GM21447 (cell line): ENCODE measurements around the gene ZNF440.
"Not testable (repeated sequence)": the region's sequence is repeated elsewhere in the genome, so short reads cannot be mapped to it uniquely, and the experiment has no call there.

Experiments
- ATAC-seq: cut with Tn5 transposase; IDR thresholded peaks from one replicate; pipeline ENCODE4 v1.9.1; 2021; ENCODE audit not compliant: unreplicated experiment

ZNF440 gene

DNA sequence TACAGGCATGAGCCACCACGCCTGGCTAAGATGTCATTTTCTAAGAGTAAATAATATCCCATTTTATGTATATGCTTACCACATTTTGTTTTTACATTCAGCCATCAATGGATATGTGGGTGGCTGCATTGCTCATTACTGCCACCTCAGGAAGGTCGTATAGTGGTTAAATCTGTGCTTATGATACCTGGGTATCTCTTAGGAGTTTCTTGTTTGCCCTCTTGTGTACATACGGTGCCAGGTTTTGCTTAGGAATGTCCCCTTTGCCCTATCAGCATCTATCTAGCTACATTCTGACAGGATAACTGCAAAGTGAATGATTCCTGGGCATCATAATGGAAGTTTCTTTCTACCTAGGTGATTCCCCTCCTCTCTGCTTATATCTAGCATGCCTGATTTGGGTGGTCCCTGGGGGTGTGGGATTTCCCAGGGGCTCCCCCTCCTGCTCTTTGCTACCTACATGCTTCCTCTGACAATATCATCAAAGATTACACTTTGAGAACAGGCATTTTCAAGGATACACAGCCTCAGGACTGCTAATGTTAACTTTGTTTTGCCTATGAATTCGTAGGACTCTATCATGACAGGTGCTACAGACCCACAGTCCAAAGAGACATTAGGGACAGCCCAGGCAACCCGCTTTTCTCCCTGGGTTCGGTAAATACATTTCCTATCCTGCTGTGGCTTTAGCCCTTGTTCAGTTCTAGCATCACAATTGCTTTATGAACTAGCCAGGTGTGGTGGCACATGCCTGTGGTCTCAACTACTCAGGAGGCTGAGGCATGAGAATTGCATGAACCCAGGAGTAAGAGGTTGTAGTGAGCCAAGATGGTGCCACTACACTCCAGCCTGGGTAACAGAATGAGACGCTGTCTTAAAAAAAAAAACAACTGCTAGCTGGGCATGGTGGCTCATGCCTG lies 15.1 kb downstream of the ZNF440 start:
- not testable (repeated sequence) for ATAC-seq

DNA sequence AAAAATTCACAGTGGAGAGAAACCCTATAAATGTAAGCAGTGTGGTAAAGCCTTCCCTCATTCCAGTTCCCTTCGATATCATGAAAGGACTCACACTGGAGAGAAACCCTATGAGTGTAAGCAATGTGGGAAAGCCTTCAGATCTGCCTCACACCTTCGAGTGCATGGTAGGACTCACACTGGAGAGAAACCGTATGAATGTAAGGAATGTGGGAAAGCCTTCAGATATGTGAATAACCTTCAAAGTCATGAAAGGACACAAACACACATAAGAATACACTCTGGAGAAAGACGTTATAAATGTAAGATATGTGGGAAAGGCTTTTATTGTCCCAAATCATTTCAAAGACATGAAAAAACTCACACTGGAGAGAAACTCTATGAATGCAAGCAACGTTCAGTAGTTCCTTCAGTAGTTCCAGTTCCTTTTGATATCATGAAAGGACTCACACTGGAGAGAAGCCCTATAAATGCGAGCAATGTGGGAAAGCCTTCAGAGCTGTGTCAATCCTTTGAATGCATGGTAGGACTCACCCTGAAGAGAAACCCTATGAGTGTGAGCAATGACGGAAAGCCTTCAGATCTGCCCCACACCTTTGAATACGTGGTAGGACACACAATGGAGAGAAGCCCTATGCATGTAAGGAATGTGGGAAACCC lies 18.3 kb downstream of the ZNF440 start:
- ATAC-seq, result no peak

DNA sequence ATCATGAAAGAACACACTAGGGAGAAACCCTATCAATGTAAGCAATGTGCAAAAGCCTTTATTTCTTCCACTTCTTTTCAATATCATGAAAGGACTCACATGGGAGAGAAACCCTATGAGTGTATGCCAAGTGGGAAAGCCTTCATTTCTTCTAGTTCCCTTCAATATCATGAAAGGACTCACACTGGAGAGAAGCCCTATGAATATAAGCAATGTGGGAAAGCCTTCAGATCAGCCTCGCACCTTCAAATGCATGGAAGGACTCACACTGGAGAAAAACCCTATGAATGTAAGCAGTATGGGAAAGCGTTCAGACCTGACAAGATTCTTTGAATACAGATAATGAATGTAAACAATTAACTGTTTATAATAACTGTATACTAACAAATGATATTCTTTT lies 19.5 kb downstream of the ZNF440 start:
- ATAC-seq, result no peak

DNA sequence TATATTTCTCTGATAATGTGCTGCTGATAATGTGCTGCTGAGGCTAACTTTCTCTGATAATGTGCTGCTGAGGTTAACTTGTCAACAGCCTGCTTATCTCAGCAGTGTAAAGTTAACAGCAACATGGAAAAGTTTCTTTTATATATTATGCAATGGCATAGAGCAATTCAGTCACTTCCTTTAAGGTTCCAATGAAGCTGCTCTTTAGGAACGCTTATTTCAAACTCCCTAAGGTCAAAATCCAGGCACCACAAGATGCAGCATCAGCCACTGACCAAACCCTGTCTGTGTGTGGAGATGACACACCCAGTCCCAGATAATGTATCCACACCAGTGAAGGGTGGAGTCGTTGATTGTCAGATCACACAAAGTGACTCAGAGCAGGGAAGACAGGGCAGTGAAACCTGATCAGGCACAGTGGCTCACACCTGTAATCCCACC lies 21.6 kb downstream of the ZNF440 start:
- ATAC-seq, result not testable (repeated sequence)

DNA sequence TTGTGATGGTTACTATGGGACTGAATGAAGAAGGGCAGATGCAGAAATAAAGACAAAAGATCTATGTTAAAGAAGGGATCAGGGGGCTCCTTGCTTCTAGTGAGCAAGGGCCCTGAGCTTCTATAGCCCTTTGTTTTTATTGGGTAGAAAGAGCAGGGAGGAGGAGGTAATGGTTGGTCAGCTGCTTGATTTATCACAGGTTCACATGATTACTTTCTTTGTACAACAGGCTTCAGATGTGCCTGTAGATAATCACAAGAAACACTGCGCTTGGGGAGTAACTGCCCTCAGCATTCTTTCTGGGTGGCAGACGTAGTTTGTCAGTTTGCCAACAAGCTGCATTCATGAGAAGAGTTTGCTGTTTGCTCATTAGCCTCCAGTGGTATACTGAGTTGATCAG lies 29.6 kb downstream of the ZNF440 start:
- no peak for ATAC-seq

DNA sequence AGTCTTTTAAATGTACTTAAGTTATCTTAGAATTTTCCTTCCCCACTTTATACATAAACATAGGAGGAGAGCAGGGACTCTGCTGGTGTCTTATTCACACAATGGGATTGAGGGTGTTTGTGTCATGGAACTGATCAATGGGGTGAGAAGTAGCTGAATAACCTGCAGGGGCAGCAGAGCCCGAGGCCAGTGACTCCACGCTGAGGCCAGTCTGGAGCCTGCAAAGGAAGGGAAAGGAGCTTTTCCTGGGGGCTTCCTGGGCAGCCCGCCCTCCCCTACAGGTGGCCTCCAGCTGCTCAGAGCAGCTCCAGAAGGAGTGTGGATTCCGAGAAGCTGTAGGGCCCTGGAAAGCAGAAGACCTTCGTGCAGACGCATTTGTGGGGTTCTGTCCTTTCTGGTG lies 33.5 kb downstream of the ZNF440 start:
- ATAC-seq, result not testable (repeated sequence)

DNA sequence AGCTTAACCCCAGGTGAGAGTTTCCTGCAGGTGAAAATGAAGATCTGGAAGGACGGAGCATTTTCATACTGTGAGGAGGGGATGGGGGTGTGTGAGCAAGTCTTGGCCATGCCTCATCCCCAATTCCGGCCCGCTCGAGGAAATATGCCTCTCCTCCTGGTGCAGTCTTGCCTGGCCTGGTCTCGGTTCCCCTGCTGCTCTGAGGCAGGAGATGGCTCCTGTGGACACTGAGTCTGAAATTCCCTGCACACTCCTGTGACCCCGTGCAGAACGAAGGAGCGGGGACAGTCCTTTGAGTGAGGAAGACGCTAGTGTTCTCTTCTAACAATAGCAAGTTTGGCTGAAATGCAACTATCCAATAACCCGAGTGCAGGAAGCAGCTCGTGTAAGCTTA lies 34.1 kb downstream of the ZNF440 start:
- no peak for ATAC-seq

DNA sequence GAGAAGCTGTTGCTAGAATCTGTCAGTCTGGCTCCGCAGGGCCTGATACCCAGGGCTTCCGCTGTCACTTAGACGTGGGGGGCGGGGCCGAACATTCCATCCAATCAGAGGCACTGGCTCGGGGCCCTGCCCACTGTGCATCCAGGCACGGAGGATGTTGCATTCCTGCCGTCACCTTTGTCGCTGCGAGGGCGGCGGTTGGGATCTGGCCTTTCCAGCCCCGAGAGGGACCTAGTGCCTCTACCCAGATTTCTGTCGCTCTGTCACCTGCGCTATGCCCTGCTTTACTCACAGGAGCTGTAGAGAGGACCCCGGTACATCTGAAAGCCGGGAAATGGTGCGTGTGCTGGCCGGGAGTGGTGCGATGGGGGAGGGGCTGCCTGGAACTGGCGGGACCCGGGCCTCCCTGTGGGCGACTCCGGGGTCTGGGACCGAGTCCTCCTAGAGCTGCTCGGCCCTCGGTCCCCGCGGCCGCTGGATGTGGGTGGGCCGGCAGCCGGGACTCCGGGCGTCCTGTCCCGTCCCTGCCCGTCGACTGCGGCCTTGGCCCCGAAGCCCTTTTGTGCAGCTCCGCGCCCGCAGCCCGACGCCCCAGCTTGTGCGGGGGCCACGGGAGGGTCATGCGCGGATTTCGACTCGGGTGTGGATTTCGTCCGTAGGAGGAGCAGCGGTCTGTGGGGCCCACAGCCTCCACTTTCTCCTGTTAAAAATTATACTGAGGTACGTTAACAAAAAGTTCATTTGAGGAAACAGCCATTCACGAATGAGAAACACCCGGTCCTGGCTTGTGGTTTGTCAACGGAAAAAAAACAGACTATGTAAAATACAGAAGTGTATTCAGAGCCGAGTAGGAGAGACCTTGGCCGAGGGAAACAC lies 34.8 kb downstream of the ZNF440 start, which contains the start of gene ZNF439:
Gene ZNF439, plus strand, starts transcription at position 133 of the 876 bp plus-strand sequence. Its CDS starts 142 bp downstream, at position 275.
- ATAC-seq, result no peak

DNA sequence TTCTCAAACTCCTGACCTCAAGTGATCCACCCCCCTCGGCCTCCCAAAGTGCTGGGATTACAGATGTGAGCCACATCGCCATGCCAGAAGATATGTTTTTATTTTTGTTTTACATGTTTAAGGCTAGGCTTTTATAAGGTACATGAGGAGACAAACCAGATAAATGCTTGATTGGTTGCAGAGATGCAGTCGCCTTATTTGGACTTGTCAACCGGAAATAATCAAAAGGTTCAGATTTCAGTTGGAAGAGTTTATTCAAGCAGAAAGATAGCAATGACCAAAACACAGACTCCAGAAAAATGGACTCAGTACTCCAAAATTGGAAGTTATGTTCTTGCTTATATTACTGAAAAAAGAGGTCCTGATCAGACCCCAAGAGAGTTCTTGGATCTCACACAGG lies 36.2 kb downstream of the ZNF440 start:
- not testable (repeated sequence) for ATAC-seq

DNA sequence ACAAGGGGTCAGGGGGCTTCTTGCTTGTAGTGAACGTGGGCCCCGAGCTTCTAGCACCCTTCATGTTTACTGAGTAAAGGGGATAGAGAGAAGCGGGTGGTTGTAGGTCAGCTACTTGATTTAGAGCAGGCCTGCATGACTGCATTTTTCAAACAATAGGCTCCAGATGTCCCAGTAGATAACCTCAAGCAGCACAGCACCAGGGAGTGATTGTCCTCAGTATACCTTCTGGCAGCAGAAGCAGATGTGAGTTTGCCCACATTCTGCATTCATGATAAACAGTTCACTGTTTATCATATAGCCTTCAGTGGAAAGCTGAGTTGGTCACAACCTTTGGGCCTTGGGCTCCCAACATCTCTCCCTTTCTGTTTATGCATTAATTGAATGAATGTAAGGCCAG lies 39.3 kb downstream of the ZNF440 start:
- ATAC-seq, result no peak

DNA sequence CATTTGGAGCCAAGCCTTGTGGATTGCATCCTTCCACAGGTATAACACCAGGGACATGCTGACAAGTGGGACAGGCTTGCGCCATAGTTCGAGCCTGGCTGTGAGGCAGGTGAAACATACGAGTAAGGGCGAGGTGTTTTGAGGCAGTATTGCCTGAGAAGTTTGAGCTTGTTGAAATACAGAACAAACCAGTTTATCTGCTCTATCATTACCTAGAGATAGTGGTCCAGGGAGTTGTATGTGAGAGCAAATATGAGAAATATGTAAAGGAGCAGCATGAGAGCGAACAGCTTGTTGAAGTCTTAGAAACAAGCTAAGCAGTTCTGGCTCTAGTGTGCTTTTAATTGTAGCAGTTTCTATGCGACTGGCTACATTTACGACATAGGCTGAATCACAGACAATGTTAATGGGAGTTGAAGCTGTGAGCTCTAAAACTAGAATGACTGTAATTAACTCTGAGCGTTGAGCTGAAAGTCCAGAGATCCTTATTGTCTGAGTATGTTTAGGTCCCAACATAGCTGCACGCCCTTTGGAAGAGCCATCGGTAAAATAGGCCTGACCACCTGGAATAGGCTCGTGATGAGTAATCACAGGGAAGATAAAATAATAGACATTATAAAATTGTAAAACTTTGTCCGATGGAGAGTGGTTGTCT lies 42.6 kb downstream of the ZNF440 start:
- no peak for ATAC-seq

DNA sequence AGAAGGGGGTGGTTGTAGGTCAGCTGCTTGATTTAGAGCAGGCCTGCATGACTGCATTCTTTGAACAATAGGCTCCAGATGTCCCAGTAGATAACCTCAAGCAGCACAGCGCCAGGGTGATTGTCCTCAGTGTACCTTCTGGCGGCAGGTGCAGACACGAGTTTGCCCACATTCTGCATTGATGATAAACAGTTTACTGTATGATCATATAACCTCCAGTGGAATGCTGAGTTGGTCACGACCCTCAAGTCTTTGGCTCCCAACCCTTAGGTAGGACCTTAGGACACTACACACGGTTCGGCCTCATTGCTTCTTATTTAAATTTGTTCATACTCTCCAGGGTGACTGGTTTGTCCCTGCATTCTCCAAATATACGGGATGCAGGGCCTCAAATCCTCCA lies 46.6 kb downstream of the ZNF440 start:
- no peak for ATAC-seq

DNA sequence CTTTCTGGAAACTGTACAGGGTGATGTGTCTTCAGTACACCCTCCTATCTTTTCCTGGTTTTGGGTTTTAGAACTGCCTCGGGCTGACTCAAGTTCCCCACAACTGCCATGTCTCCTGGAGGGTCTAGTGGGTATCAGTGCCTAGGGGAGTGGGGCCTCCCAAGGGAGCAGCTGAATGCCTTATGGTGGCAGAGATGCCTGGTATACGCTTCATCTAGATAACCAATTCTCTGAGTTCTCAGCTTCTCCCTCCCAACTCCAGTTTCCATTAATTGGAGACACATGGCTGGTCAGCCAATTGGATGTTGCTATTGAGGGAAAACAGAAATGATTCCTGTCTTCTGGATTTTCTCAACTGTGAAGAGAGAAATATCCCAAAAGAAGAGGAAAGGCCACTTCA lies 47.2 kb downstream of the ZNF440 start:
- ATAC-seq, result no peak

DNA sequence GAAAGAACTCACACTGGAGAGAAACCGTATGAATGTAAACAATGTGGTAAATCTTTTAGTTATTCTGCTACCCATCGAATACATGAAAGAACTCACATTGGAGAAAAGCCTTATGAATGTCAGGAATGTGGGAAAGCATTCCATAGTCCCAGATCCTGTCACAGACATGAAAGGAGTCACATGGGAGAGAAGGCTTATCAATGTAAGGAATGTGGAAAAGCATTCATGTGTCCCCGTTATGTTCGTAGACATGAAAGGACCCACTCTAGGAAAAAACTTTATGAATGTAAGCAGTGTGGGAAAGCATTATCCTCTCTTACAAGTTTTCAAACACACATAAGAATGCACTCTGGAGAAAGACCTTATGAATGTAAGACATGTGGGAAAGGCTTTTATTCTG lies 53.7 kb downstream of the ZNF440 start:
- not testable (repeated sequence) for ATAC-seq

DNA sequence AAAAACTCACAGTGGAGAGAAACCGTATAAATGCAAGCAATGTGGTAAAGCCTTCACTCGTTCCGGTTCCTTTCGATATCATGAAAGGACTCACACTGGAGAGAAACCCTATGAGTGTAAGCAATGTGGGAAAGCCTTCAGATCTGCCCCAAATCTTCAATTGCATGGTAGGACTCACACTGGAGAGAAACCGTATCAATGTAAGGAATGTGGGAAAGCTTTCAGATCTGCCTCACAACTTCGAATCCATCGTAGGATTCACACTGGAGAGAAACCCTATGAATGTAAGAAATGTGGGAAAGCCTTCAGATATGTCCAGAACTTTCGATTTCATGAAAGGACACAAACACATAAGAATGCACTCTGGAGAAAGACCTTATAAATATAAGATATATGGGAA lies 54.1 kb downstream of the ZNF440 start:
- no peak for ATAC-seq

DNA sequence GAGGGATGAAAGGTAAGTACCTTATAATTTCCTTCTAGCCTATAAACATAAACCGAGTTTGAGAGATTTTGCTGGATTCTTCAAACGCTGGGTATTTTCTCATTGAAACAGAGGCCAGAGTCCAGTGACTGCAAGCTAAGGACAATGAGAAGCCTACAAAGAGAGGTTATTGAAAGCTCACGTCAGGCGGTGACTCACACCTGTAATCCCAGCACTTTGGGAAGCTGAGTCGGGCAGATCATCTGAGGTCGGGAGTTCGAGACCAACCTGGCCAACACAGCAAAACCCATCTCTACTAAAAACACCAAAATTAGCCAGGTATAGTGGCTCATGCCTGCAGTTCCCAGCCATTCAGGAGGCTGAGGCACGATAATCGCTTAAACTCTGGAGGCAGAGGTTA lies 58.6 kb downstream of the ZNF440 start:
- ATAC-seq, result no peak

DNA sequence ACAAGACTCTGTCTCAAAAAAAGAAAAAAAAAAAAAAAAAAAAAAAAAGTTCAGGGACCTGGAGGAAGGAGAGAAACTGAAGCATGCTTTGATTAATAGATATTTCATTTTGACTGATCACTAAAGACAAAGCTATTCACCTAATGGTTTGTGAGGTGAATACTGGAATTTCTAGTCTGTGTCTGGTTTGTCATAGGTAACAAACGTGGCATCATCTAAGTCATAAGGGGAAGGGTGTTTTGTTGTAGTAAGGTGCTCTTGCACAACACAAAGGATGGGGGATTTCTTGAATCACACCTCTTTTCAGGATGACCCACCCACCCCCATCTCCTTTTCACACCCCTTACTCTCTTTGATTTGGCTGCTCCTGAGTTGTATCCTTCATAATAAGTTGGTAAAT lies 59.7 kb downstream of the ZNF440 start:
- no peak for ATAC-seq

DNA sequence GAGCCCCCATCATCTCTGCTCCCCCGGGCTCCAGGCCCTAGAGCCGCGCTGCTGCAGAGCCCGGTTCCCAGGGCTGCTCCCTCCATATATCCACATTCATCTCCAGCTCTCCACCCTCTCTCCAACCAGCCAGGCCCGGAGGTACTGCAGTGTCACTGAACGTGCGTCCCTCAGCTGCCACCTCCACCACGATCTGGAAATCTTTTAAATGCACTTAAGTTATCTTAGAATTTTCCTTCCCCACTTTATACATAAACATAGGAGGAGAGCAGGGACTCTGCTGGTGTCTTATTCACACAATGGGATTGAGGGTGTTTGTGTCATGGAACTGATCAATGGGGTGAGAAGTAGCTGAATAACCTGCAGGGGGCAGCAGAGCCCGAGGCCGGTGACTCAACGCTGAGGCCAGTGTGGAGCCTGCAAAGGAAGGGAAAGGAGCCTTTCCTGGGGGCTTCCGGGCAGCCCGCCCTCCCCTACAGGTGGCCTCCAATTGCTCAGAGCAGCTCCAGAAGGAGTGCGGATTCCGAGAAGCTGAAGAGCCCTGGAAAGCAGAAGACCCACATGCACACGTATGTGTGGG lies 65.7 kb downstream of the ZNF440 start:
- ATAC-seq, result not testable (repeated sequence)

DNA sequence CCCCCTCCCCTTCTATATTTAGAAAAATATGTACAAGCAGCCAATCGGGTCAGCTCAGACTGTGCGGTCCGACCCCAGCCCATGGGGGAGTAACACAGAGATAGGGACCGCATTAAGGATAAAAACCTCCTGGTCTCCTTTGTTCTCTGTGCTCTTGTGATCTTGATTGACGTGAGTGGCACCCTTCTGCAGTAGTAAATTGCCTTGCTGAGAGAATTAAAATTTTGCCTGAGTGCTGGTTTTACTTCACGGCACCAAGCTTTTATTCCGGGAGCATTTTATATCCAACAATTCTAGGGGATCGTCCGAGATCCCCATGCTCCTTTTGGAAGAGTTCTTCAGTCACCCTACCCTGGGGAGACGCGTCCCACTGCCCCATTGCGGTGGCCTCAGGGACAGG lies 66.5 kb downstream of the ZNF440 start:
- ATAC-seq, result no peak

DNA sequence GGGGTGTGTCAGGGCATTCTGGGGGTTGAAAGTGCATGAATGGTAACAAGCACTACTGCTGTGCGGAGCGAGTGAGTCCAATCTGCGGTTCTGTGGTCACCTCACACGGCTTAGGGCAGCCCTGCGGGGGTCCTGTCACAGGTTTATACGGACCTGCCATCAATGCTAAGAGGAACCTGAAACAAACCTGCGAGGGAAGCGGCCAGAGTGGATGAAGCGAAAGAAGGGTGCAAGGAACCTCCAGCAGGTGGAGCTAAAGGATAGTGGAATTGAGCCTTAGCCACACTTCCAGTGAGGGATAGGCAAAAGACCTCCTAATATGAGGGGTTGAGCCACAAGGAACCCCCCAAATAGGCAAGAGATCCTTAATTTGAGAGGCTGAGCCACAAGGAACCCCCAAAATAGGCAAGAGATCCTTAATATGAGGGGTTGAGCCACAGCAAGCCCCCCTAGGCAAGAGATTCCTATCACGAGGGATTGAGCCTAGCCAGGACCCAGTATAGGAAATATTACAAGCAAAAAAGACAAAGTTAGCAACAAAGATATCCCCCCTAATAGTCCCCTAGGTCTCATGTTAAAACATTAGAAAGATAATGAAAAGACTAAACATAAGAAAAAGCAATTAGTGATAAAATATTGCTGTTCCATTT lies 67.2 kb downstream of the ZNF440 start:
- ATAC-seq, result no peak
